Astrocyte (in vitro differentiated cells and primary cell): ENCODE results near the gene HERPUD1.

ENCODE experiments used
- EZH2 ChIP-seq: IDR thresholded peaks from 2 replicates; pipeline ENCODE4 v1.6.1; 2012; ENCODE audit warnings: mild to moderate bottlenecking, low read length, inconsistent platforms; ENCODE audit not compliant: insufficient read depth
- TF ChIP-seq, protein P1 (sequence below): IDR thresholded peaks from 2 replicates; pipeline ENCODE4 v1.5.1; 2011; ENCODE audit warnings: low read depth, mild to moderate bottlenecking, inconsistent platforms, low read length, moderate library complexity; ENCODE audit not compliant: insufficient read depth

DNA sequence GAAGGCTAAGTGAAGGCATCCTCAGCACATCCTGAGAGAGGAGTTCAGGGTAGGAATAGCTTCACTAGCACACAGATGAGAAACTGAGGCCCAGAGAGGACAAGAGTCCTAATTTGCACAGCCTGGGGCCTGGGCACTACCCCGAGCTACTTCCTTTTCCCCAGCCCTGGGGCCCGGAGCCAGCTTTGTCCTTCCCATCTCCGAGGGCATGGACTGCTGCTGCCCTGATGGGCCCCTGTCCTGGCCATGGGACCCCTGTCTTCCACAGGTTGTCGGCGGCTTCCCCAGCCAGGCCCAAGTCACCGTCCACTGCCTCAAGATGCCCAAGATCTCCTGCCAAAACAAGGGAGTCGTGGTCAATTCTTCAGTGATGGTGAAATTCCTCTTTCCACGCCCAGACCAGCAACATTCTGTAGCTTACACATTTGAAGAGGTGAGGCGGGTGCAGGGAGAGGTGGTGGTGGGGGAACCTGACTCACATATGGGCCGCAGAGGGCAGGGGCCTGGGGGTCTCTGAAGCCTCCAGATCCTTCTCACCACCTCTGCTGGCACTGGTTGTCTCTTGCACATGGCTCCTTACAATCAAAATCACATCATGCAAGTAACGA lies 46.0 kb downstream of the HERPUD1 start:
- TF ChIP-seq EZH2, result no peak
- TF ChIP-seq, protein P1, sequence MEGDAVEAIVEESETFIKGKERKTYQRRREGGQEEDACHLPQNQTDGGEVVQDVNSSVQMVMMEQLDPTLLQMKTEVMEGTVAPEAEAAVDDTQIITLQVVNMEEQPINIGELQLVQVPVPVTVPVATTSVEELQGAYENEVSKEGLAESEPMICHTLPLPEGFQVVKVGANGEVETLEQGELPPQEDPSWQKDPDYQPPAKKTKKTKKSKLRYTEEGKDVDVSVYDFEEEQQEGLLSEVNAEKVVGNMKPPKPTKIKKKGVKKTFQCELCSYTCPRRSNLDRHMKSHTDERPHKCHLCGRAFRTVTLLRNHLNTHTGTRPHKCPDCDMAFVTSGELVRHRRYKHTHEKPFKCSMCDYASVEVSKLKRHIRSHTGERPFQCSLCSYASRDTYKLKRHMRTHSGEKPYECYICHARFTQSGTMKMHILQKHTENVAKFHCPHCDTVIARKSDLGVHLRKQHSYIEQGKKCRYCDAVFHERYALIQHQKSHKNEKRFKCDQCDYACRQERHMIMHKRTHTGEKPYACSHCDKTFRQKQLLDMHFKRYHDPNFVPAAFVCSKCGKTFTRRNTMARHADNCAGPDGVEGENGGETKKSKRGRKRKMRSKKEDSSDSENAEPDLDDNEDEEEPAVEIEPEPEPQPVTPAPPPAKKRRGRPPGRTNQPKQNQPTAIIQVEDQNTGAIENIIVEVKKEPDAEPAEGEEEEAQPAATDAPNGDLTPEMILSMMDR, result no peak
